Caco-2 (cell line): ENCODE results near the gene MGLL. TPM values are rescaled to one million over a fixed set of nuclear protein-coding genes. Genes with fewer than 3 reads are reported as not detected.

Experiments
- BruUV-seq: library from RNA; stranded (reverse); fragments of 400-500 nt; replicated peaks from 2 replicates; lab custom pipeline; 2021; lab: Mats Ljungman, UMichigan
- CTCF ChIA-PET: fragments of 300-600 bp; sonication (Branson Sonifier 250); formaldehyde crosslinking; loops from one replicate; lab custom pipeline; 2022; ENCODE audit warnings: antibody characterized with exemption; lab: Charles Lee
- POLR2A ChIA-PET: fragments of 300-600 bp; sonication (Branson Sonifier 250); formaldehyde crosslinking; loops from one replicate; lab custom pipeline; 2022; ENCODE audit warnings: antibody characterized with exemption; lab: Charles Lee
- DNase-seq, 2 experiments: peaks; one replicate each; pipeline versions ENCODE4 v3.0.0 to v3.0.0-alpha.2; 2020 to 2022
- H3K27me3 ChIP-seq: replicated peaks from 2 replicates; pipeline ENCODE4 v1.6.0; 2011; ENCODE audit warnings: low read length; ENCODE audit not compliant: control insufficient read depth, insufficient read depth
- H3K36me3 ChIP-seq: 2 replicates; pipeline ENCODE4 v1.5.1; 2011; ENCODE audit warnings: low read length; ENCODE audit not compliant: control insufficient read depth, insufficient read depth
- H3K4me1 ChIP-seq: fragments of 250-450 bp; sonication (Bioruptor Pico); 2 replicates; pipeline ENCODE4 v1.5.1; 2020; ENCODE audit warnings: mild to moderate bottlenecking
- H3K4me3 ChIP-seq: 2 replicates; pipeline ENCODE4 v1.5.1; 2011; ENCODE audit warnings: low read depth, mild to moderate bottlenecking, control low read depth, low read length
- H3K9me3 ChIP-seq: fragments of 250-450 bp; sonication (Bioruptor Pico); 2 replicates; pipeline ENCODE4 v1.5.1; 2020; ENCODE audit warnings: mild to moderate bottlenecking, moderate library complexity
- H3K27ac Mint-ChIP-seq: one replicate; pipeline ENCODE4 v1.8.0; 2022; ENCODE audit warnings: mixed read lengths; ENCODE audit not compliant: unreplicated experiment
- H3K27me3 Mint-ChIP-seq: one replicate; pipeline ENCODE4 v1.8.0; 2022; ENCODE audit warnings: mixed read lengths; ENCODE audit not compliant: insufficient read depth, unreplicated experiment
- H3K36me3 Mint-ChIP-seq: one replicate; pipeline ENCODE4 v1.8.0; 2022; ENCODE audit warnings: mild to moderate bottlenecking, mixed read lengths; ENCODE audit not compliant: insufficient read depth, unreplicated experiment
- H3K4me1 Mint-ChIP-seq: one replicate; pipeline ENCODE4 v1.8.0; 2022; ENCODE audit warnings: low read depth, mixed read lengths; ENCODE audit not compliant: unreplicated experiment
- H3K4me3 Mint-ChIP-seq: one replicate; pipeline ENCODE4 v1.8.0; 2022; ENCODE audit warnings: mild to moderate bottlenecking, moderate library complexity, mixed read lengths; ENCODE audit not compliant: unreplicated experiment
- H3K9me3 Mint-ChIP-seq: one replicate; pipeline ENCODE4 v1.8.0; 2022; ENCODE audit warnings: mixed read lengths; ENCODE audit not compliant: unreplicated experiment
- CTCF ChIP-seq, 2 experiments: fragments of 200-600 bp in 1 of 2; IDR thresholded peaks; 1 replicate in 1 of 2; 2 replicates in 1 of 2; pipeline versions ENCODE4 v1.5.1 to v1.8.0; 2011 to 2022; ENCODE audit warnings: antibody characterized with exemption in 1 of 2, control low read depth in 1 of 2, inconsistent platforms in 1 of 2, low read depth in 1 of 2, low read length in 1 of 2, mild to moderate bottlenecking in 1 of 2, moderate library complexity in 1 of 2; ENCODE audit not compliant: insufficient read depth in 1 of 2, severe bottlenecking in 1 of 2, unreplicated experiment in 1 of 2
- intact Hi-C: fragments of 100-400 bp; cut with micrococcal nuclease; formaldehyde crosslinking; loops from one replicate; pipeline ENCODE4 v1.10.0; 2022; ENCODE audit not compliant: unreplicated experiment
- total RNA-seq: library from RNA; stranded (reverse); gene quantifications from 2 replicates; pipeline ENCODE4 v1.2.3, GENCODE V29; 2022

MGLL gene
- total RNA-seq, 1 experiment from 2014 or later, result 7.8 TPM

DNA sequence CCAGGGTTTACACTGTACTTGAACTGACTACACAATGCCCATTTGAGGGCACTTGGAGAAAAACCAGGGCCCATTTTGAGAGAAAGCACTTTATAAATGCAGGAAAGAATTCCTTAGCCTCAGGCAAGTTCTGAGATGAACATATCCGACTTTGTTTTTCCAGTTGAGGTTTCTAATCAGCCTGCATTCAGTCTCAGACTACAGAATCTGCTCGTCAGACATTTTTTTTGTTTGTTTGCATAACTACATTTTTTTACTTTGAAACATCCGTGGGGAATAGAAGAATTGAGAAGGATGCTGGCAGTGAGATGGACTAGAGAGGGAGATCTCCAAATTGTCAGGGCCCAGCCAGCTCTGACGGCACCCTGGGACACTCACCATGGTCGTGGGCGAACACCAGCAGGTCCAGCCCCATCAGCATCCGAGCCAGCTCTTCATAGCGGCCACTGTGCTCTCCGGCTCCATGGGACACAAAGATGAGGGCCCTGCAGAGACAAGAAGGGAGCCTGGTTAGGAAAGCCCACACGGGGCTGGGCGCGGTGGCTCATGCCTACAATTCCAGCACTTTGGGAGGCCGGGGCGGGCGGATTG is 40.8 kb downstream of the MGLL start:
- H3K9me3 Mint-ChIP-seq, result no peaks in the 10 kb centered on the region
- Histone ChIP-seq H3K4me3 (no peak overlapping the region), H3K4me1 (peaks cover 4% of the 10 kb centered on the region; the same call in 1 of the 2 replicates), H3K36me3 (no peaks in the 10 kb centered on the region), H3K9me3 (no peaks in the 10 kb centered on the region), H3K27me3 (no peaks in the 10 kb centered on the region)
- no TSS peak for BruUV-seq
- H3K4me3 Mint-ChIP-seq, result no peak overlapping the region
- DNase-seq, result no peak
- H3K4me1 Mint-ChIP-seq, result no peaks in the 10 kb centered on the region
- no peaks in the 10 kb centered on the region for H3K36me3 Mint-ChIP-seq
- intact Hi-C loops, result no loop called here
- TF ChIP-seq CTCF (IDR thresholded peaks at IDR 0.05; ENCODE audit: insufficient read depth in 1 of 2, low read depth in 1 of 2, low read length in 1 of 2, severe bottlenecking in 1 of 2, unreplicated experiment in 1 of 2), result no peak
- POLR2A ChIA-PET, result no interaction called here
- no peak overlapping the region for H3K27ac Mint-ChIP-seq
- CTCF ChIA-PET, result interaction anchor here (0.6 kb wide), 1 partner anchor 153 kb away, joined by 3 read pairs; the partner anchor contains the start of gene PODXL2
- H3K27me3 Mint-ChIP-seq, result no peaks in the 10 kb centered on the region

- Mint-ChIP-seq H3K27ac (no peak overlapping the region), H3K27me3 (no peaks in the 10 kb centered on the region), H3K9me3 (no peaks in the 10 kb centered on the region), H3K4me1 (no peaks in the 10 kb centered on the region), H3K36me3 (no peaks in the 10 kb centered on the region), H3K4me3 (no peak overlapping the region)
- H3K36me3 ChIP-seq, result no peaks in the 10 kb centered on the region
- intact Hi-C loops, result no loop called here
- ChIA-PET POLR2A (no interaction called here), CTCF (interaction anchor here (0.7 kb wide), 1 partner anchor 80 kb away, joined by 3 read pairs; no protein-coding TSS in a partner anchor)
- DNase-seq, result no peak
- H3K4me1 ChIP-seq, result peaks cover 4% of the 10 kb centered on the region; the same call in 1 of the 2 replicates
- no peaks in the 10 kb centered on the region for H3K27me3 ChIP-seq
- BruUV-seq, result no TSS peak
- H3K9me3 ChIP-seq, result no peaks in the 10 kb centered on the region
- H3K4me3 ChIP-seq, result no peak overlapping the region
- no peak for TF ChIP-seq CTCF (IDR thresholded peaks at IDR 0.05; ENCODE audit: insufficient read depth in 1 of 2, low read depth in 1 of 2, low read length in 1 of 2, severe bottlenecking in 1 of 2, unreplicated experiment in 1 of 2)
Observed at GRCh38 chr3:127780536-127781400, 41.5 kb downstream of the MGLL start.

DNA sequence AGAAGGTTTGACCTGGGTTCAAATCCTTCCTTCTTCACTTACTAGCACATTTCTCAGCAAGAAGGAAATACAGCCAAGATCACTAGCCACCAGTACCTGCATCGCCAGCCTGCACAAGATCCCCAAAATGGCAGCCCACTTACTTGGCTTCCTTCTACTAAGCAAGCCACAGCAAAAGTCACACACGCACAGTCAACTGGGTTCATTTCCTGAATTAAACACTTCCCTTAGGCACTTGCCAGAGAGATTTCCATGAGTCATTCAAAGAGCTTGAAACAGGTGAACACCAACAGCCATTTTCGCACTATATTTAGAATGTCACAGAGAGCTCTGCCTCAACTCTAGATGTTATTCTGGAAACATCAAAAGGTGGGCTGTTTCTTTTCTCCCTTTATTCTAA is 42.6 kb downstream of the MGLL start:
- H3K4me1 ChIP-seq, result peaks cover 4% of the 10 kb centered on the region; the same call in 1 of the 2 replicates
- Mint-ChIP-seq H3K36me3 (no peaks in the 10 kb centered on the region), H3K27ac (no peak overlapping the region), H3K9me3 (no peaks in the 10 kb centered on the region), H3K4me3 (no peak overlapping the region), H3K4me1 (no peaks in the 10 kb centered on the region), H3K27me3 (no peaks in the 10 kb centered on the region)
- intact Hi-C loops, result no loop called here
- TF ChIP-seq CTCF (IDR thresholded peaks at IDR 0.05; ENCODE audit: insufficient read depth in 1 of 2, low read depth in 1 of 2, low read length in 1 of 2, severe bottlenecking in 1 of 2, unreplicated experiment in 1 of 2), result no peak
- BruUV-seq, result no TSS peak
- no peaks in the 10 kb centered on the region for H3K36me3 ChIP-seq
- H3K4me3 ChIP-seq, result no peak overlapping the region
- POLR2A ChIA-PET, result no interaction called here
- CTCF ChIA-PET, result interaction anchor here (0.7 kb wide), 1 partner anchor 81 kb away, joined by 3 read pairs; no protein-coding TSS in a partner anchor
- no peaks in the 10 kb centered on the region for H3K27me3 ChIP-seq
- no peaks in the 10 kb centered on the region for H3K9me3 ChIP-seq
- no peak for DNase-seq
